GM18868 (cell line): Measurements from ENCODE around the gene MUC2.
"Not testable (repeated sequence)": the region's sequence is repeated elsewhere in the genome, so short reads cannot be mapped to it uniquely, and the experiment has no call there.

Experiments
- ATAC-seq: cut with Tn5 transposase; IDR thresholded peaks from one replicate; pipeline ENCODE4 v1.9.1; 2021; ENCODE audit warnings: mild to moderate bottlenecking, moderate library complexity; ENCODE audit not compliant: unreplicated experiment

Gene MUC2

GRCh38 chr11:1102996-1103395 lies 28.3 kb downstream of the MUC2 start:
- no peak for ATAC-seq

- no peak for ATAC-seq
Measured at GRCh38 chr11:1103401-1104360, 29.0 kb downstream of the MUC2 start.

GRCh38 chr11:1104411-1105182 lies 29.9 kb downstream of the MUC2 start:
- ATAC-seq: no peak

GRCh38 chr11:1105183-1105565 lies 30.5 kb downstream of the MUC2 start:
- no peak for ATAC-seq

GRCh38 chr11:1106387-1106786 lies 31.7 kb downstream of the MUC2 start:
- no peak for ATAC-seq

- no peak for ATAC-seq
Measured at GRCh38 chr11:1107316-1108245, 32.9 kb downstream of the MUC2 start.

- no peak for ATAC-seq
Measured at GRCh38 chr11:1108246-1108900, 33.7 kb downstream of the MUC2 start.

- ATAC-seq: no peak
Measured at GRCh38 chr11:1109101-1109917, 34.6 kb downstream of the MUC2 start.

GRCh38 chr11:1109918-1110705 lies 35.4 kb downstream of the MUC2 start:
- ATAC-seq: no peak

GRCh38 chr11:1111545-1112212 lies 37.0 kb downstream of the MUC2 start:
- ATAC-seq: no peak

- ATAC-seq: no peak
Measured at GRCh38 chr11:1112351-1113191, 37.9 kb downstream of the MUC2 start.

- ATAC-seq: no peak
Measured at GRCh38 chr11:1113405-1114201, 38.9 kb downstream of the MUC2 start.

- ATAC-seq: not testable (repeated sequence)
Measured at GRCh38 chr11:1115292-1115691, 40.6 kb downstream of the MUC2 start.

- ATAC-seq: no peak
Measured at GRCh38 chr11:1116104-1116503, 41.4 kb downstream of the MUC2 start.

GRCh38 chr11:1116666-1117390 lies 42.2 kb downstream of the MUC2 start:
- ATAC-seq: no peak

GRCh38 chr11:1117992-1118391 lies 43.3 kb downstream of the MUC2 start:
- no peak for ATAC-seq
